Frontal cortex (tissue), 4 donors: Measurements from ENCODE around the gene PAXX. TPM values are rescaled to one million over a fixed set of nuclear protein-coding genes. Genes with fewer than 3 reads are reported as not detected.

Experiments used
- DNase-seq, 2 donors: peaks; one replicate each; pipeline ENCODE4 v3.0.0; 2012; ENCODE audit warnings: low spot score in 2 of 2
- FAIRE-seq: peaks from 2 replicates; lab custom pipeline; 2012; peaks lifted over from hg19 to GRCh38; lab: Jason Lieb, UNC
- total RNA-seq: library from RNA; depleted of rRNA; stranded (reverse); fragments of >200 nt; gene quantifications from one replicate; pipeline ENCODE4 v1.2.3, GENCODE V29; 2014
- donor health status: control.
- donor health status: control.
- donor health status: control.

Gene PAXX, protein sequence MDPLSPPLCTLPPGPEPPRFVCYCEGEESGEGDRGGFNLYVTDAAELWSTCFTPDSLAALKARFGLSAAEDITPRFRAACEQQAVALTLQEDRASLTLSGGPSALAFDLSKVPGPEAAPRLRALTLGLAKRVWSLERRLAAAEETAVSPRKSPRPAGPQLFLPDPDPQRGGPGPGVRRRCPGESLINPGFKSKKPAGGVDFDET
- 13.5 TPM for total RNA-seq

DNA sequence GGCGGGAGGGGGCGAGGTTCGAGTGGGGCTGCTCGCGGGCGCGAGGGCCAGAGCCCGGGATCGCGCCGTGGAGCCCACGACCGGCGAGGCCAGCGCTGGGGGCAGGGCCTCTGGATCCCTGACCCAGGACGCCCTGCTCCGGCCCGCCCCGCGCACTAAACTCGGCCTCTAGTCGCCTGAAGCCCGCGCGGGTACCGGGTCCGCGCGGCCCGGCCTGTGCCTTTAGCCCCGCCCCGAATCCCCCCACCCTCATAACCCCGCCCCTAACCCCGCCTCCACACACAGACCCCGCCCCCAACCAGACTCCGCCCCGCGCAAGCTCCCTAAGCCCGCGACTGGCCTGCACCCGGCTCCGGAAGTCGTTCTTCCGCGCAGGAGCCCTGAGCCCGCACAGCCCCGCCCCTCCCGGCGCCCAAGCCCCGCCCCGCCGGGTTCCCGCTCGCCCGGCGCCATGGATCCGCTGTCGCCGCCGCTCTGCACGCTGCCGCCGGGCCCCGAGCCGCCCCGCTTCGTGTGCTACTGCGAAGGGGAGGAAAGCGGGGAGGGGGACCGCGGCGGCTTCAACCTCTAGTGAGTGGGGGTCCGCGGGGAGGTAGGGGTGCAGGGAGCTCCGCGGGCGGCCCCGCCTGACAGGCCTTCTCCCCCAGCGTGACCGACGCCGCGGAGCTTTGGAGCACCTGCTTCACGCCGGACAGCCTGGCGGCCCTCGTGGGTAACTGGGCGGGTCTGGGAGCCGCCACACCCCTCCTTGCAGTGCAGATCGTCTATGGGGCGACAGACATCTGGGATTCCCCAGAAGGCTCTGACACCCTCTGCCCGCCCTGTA, at the start of gene PAXX:
TSS of gene PAXX (plus strand) at position 430 of the 826 bp plus-strand sequence. CDS start at position 452, 22 bp downstream.
- no peak for FAIRE-seq
- DNase-seq, result peak; percentile 98 to 99

GRCh38 chr9:136942881-136943230, 49.4 kb upstream of the PAXX start:
- FAIRE-seq (no peak), DNase-seq (no peak)

DNA sequence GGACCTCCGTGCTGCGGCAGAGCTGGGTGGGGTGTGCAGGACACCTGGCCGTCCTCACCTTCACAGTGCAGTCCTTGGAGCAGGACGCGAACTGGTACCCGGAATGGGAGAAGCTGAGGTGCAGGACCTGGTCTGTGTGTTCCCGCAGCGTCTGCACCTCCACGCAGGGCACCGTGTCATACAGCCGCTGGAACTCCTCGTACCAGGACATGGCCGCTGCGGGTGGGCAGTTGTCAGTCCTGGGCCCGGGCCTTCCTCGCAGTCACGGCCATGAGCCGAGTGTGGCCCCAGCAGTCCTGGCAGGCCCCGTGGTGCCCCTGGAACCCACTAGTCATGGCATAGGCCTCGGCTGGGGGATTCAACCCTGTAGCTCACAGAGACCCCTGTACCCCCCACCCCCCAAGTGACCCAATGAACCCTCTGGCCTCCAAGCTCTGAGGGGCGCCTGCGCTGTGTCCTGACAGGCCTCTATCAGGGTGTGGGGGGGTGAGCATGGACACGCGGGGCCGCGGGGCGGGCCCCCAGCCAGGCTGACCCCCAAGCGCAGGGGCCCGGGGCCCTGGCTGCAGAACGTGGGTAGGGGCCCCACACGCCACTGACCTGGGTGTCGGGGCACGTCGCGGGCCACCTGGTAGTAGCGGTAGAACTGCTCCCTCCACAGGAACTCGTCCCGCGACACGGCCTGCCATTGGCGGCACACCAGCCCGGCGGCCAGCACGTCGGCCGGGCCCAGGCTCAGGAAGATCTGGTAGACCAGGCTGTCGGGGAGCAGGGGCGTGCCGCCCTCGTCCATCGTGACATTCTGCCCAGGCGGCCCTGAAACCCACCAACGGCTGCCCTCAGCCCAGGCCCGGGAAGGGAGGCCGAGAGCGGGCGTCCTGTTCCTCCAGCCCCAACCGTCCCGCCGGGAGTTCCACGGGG, 48.7 kb upstream of the PAXX start:
- FAIRE-seq (no peak), DNase-seq (peak in 1 of 2 donors; percentile 66)

DNA sequence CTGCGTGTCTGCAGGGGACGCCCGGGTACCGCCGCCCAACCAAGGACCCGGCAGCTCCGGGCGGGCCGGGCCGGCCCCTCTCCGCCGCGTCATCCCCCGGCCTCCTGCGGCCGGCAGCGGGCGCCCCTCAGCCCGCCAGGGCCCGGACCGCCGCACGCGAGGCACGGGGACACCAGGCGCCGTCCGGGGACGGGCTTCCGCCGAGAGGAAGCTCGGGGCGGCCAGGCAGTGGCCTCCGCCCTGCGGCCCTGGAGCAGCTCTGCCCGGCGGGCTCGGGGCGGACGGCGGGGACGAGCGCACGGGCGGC, 48.1 kb upstream of the PAXX start:
- peak; percentile 82 for DNase-seq
- no peak for FAIRE-seq

DNA sequence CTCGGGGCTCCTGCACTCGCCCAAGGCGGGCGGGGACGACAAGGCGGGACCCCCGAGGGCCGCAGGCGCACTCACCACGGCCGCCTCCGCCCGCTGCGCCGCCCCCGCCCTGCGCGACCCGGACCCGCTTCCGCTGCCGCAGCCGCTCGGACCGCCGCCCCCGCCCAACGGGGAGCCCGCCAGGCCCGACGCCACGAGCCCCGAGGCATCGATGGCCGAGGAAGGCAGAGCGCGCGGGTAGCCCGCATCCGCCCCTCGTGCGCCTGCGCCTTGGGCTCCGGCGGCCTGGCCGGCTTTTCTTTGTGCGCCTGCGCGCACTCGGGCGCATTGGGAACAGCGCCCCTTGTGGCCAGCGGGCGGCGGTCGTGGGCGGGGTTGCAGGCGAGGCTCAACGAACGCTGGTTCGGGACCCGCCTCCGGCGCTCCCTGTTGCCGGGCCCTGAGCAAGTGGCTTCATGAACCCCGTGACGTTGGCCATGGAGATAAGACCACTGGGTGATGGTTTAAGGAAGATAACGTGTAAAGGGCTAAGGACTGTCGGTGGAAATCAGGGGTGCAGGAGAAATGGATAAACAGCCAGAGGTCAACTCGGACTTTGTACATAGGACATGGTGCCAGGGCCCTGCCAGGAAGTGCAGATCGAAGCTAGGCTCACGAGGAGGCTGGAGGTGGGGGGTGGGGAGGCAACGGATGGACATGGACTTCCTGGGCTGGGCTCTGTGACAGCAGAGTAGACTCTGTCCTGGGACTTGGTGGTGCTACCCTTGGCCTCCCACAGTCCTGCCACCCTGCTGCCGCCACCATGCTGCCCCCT, 47.5 kb upstream of the PAXX start, which contains the start of the genes C8G and FBXW5:
TSS of gene C8G (plus strand) at position 725 of the 814 bp plus-strand sequence. CDS start at position 803, 78 bp downstream.
TSS of gene FBXW5 (minus strand) at position 220 of the 814 bp plus-strand sequence. CDS start 655 bp downstream, outside the sequence.
- peak; percentile 99 to 100 for DNase-seq
- no peak for FAIRE-seq

- FAIRE-seq (no peak), DNase-seq (no peak)
These were observed 46.6 kb upstream of the PAXX start for GRCh38 chr9:136945333-136946227.

GRCh38 chr9:136946228-136947027, 45.8 kb upstream of the PAXX start:
- no peak for DNase-seq
- no peak for FAIRE-seq

DNA sequence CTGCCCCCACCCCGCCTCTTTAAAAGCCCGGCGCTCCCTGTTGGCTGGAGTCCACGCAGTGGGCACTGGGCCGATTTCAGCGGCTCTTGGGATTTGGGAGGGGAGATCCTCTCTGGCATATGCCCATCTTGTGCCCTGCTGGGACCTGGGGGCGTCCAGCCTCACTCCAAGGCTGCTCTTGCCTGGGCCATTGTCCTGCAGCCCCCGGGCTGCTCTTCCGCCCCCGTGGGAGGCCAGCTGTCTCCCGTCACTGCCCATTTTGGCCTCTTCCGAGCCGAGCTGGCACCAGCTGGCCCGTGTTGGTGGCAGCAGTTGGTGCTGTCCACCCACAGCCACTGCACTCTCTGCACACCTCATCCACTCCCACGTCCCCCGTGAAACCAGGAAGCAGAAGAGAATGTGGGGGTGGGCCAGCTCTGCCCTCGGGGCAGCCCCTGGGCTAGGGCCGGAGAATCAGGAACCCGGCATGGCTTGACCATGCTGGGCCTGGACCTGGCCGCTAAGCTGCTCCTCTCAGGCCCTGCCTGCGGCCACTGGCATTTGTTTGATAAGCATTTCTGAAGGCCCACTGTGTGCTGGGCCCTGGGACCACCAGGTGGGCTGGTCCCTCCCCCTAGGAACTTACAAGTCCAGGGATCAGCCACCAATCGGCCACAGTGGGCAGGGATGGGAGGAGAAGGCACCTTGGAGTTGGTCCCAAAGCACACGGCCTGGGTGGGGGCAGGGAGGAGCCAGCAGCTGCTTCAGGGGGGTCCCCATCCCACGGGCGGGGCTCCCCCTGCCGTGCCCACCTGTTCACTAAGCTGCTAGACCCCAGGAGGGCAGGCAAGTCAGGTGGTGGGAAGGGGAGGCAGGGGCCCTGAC, 45.0 kb upstream of the PAXX start:
- DNase-seq (peak in 1 of 2 donors; percentile 59), FAIRE-seq (no peak)

DNA sequence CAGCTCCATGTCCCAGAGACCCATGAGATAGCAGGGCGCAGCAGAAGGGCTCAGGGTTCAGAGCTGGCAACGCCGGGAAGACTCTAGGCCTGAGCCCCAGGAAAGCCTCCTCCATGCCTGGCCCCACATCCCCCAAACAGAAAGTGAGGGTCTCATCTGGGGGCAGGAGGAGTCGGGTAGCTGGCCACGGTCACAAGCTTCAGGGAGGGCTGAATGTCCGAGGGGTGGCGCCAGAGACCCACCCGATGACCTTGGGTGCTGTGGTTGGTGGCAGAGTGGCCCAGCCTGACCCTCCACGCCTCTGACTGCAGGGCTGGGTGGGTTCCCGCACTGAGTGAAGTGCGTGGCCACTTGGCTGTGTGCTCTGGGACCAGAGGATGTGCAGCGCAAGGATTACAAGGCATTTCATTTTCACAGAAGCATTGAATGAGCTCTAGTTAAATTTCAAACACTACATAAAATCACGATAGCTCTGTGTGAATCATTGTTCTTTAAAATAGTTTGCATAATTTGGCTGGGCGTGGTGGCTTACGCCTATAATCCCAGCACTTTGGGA, 44.2 kb upstream of the PAXX start:
- DNase-seq (peak in 1 of 2 donors; percentile 78), FAIRE-seq (no peak)

DNA sequence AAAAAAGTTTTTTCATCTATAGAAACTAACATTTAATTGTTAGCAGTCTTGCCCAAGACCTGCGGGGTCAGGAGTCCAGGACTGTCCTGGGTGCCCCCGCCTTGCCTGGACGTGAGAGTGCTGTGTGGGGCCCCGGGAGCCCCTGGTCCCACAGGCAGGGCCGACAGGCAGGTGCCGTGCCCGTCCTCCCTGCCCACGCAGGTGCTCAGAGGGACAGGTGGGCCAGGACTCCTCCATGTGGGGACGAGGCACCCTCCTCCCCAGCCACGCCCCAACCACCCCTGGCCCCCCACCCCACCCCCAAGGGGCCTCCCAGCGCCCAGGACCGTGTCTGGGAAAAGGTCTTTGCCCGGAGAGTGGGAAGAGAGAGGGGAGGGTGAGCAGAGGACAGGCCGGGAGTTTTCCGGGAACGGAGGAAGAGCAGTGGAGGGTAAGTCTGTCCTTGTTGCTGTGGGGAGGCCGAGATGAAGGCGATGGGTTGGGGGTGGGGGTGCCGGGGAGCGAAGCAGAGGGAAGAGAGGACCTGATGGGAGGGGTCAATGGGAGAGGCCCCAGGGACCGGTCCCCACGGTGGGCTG, 42.9 kb upstream of the PAXX start:
- DNase-seq (no peak), FAIRE-seq (no peak)

GRCh38 chr9:136949817-136950655, 42.2 kb upstream of the PAXX start:
- no peak for FAIRE-seq
- DNase-seq, result peak; percentile 99

GRCh38 chr9:136950656-136951276, 41.5 kb upstream of the PAXX start:
- no peak for DNase-seq
- no peak for FAIRE-seq

GRCh38 chr9:136951541-136952320, 40.5 kb upstream of the PAXX start, which contains the start of gene LCN12:
Gene LCN12, plus strand, starts transcription at chr9:136952273. Its CDS starts 55 bp downstream, at chr9:136952328.
- no peak for FAIRE-seq

DNA sequence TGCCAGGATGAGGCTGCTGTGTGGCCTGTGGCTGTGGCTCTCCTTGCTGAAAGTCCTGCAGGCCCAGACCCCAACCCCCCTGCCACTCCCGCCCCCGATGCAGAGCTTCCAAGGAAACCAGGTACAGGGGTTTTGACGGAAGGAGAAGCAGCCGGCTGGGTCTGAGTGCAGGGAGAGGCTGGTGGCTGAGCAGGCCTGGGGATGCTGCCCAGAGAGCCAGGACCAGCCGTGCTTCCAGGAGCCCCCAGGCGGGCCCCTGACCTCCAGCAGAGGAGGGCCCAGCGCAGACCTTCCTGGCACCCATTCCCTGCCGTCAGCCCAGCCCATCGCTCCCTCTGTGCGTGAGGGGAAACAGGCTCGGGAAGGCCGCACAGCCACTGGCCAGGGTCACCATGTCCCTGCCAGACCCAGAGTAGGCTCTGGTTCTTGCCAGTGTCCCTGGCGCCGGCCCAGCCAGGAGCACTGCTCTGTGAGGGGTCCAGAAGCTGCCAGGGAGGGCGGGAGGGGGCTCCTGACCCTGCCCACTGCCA, 39.8 kb upstream of the PAXX start:
- DNase-seq (no peak), FAIRE-seq (no peak)

More at GRCh38 chr9:136951541-136952320, 40.5 kb upstream of the PAXX start, which contains the start of gene LCN12:
- DNase-seq, result no peak
